WTC11 (cell line): Measurements from ENCODE around the gene YTHDF1. TPM values are rescaled to one million over a fixed set of nuclear protein-coding genes. Genes with fewer than 3 reads are reported as not detected.

ENCODE experiments used
- ATAC-seq: fragments of 200-7000 bp; cut with Tn5 transposase; 2 replicates; pipeline ENCODE4 v1.10.0; 2021; ENCODE audit warnings: mild to moderate bottlenecking, moderate library complexity
- CTCF ChIA-PET: fragments of 300-600 bp; sonication (Branson Sonifier 250); formaldehyde crosslinking; loops from one replicate; lab custom pipeline; 2021; ENCODE audit warnings: antibody characterized with exemption; lab: Charles Lee
- POLR2A ChIA-PET: fragments of 350-600 bp; sonication (Branson Sonifier 250); formaldehyde crosslinking; loops from one replicate; lab custom pipeline; 2021; ENCODE audit warnings: antibody characterized with exemption; lab: Charles Lee
- DNase-seq: peaks from one replicate; pipeline ENCODE4 v3.0.0; 2021; ENCODE audit warnings: low spot score
- H3K27ac Mint-ChIP-seq: 2 replicates; pipeline ENCODE4 v1.8.0; 2021; ENCODE audit warnings: mixed read lengths
- H3K27me3 Mint-ChIP-seq: 2 replicates; pipeline ENCODE4 v1.8.0; 2021; ENCODE audit warnings: low read depth, mild to moderate bottlenecking, moderate library complexity, mixed read lengths
- H3K36me3 Mint-ChIP-seq: 2 replicates; pipeline ENCODE4 v1.8.0; 2021; ENCODE audit warnings: mixed read lengths
- H3K4me1 Mint-ChIP-seq: 2 replicates; pipeline ENCODE4 v1.8.0; 2022; ENCODE audit warnings: mixed read lengths
- H3K4me3 Mint-ChIP-seq: 2 replicates; pipeline ENCODE4 v1.8.0; 2021; ENCODE audit warnings: mild to moderate bottlenecking, moderate library complexity, mixed read lengths
- H3K9me3 Mint-ChIP-seq: 2 replicates; pipeline ENCODE4 v1.8.0; 2021; ENCODE audit warnings: mixed read lengths
- AFF4 ChIP-seq: sonication (generic); formaldehyde crosslinking; IDR thresholded peaks from 2 replicates; pipeline ENCODE4 v1.8.1; 2023; ENCODE audit warnings: mild to moderate bottlenecking, missing genetic modification reagents, borderline replicate concordance
- ATF6 ChIP-seq: sonication (generic); formaldehyde crosslinking; IDR thresholded peaks from 2 replicates; pipeline ENCODE4 v1.8.1; 2023; ENCODE audit warnings: mild to moderate bottlenecking, missing genetic modification reagents
- CREB1 ChIP-seq: sonication (generic); formaldehyde crosslinking; IDR thresholded peaks from 2 replicates; pipeline ENCODE4 v1.8.0; 2023; ENCODE audit warnings: mild to moderate bottlenecking, missing genetic modification reagents
- CTCF ChIP-seq: fragments of 200-600 bp; IDR thresholded peaks from 2 replicates; pipeline ENCODE4 v1.8.0; 2022; ENCODE audit warnings: antibody characterized with exemption
- E2F4 ChIP-seq: sonication (generic); formaldehyde crosslinking; IDR thresholded peaks from 2 replicates; pipeline ENCODE4 v1.8.1; 2022; ENCODE audit warnings: low read depth, mild to moderate bottlenecking, moderate library complexity, missing genetic modification reagents, borderline replicate concordance
- E2F5 ChIP-seq: sonication (generic); formaldehyde crosslinking; IDR thresholded peaks from 2 replicates; pipeline ENCODE4 v1.8.1; 2022; ENCODE audit warnings: mild to moderate bottlenecking, moderate library complexity, missing genetic modification reagents
- ELF4 ChIP-seq: sonication (generic); formaldehyde crosslinking; IDR thresholded peaks from 2 replicates; pipeline ENCODE4 v1.8.1; 2022; ENCODE audit warnings: low read depth, mild to moderate bottlenecking, moderate library complexity, missing genetic modification reagents
- ERG ChIP-seq: fragments of 250-450 bp; sonication (Bioruptor Pico); IDR thresholded peaks from 2 replicates; pipeline ENCODE4 v1.8.0; 2021; ENCODE audit warnings: mild to moderate bottlenecking
- ESRRA ChIP-seq: sonication (generic); formaldehyde crosslinking; IDR thresholded peaks from 2 replicates; pipeline ENCODE4 v1.8.1; 2022; ENCODE audit warnings: mild to moderate bottlenecking, missing genetic modification reagents, borderline replicate concordance
- GABPB1 ChIP-seq: sonication (generic); formaldehyde crosslinking; IDR thresholded peaks from 2 replicates; pipeline ENCODE4 v1.8.1; 2023; ENCODE audit warnings: mild to moderate bottlenecking, missing genetic modification reagents
- MAX ChIP-seq: sonication (generic); formaldehyde crosslinking; IDR thresholded peaks from 2 replicates; pipeline ENCODE4 v1.8.0; 2022; ENCODE audit warnings: mild to moderate bottlenecking, missing genetic modification reagents
- NR3C1 ChIP-seq: sonication (generic); formaldehyde crosslinking; conservative IDR thresholded peaks from 2 replicates; pipeline ENCODE4 v1.8.1; 2023; ENCODE audit warnings: low read depth, mild to moderate bottlenecking, missing genetic modification reagents
- RELA ChIP-seq: sonication (generic); formaldehyde crosslinking; IDR thresholded peaks from 2 replicates; pipeline ENCODE4 v1.8.1; 2022; ENCODE audit warnings: missing genetic modification reagents, mild to moderate bottlenecking, borderline replicate concordance
- SMAD3 ChIP-seq: sonication (generic); formaldehyde crosslinking; IDR thresholded peaks from 2 replicates; pipeline ENCODE4 v1.8.0; 2022; ENCODE audit warnings: missing genetic modification reagents, mild to moderate bottlenecking, borderline replicate concordance
- SP1 ChIP-seq: sonication (generic); formaldehyde crosslinking; conservative IDR thresholded peaks from 2 replicates; pipeline ENCODE4 v1.8.1; 2022; ENCODE audit warnings: missing genetic modification reagents
- ZNF232 ChIP-seq: sonication (generic); formaldehyde crosslinking; IDR thresholded peaks from 2 replicates; pipeline ENCODE4 v1.8.0; 2022; ENCODE audit warnings: mild to moderate bottlenecking, missing genetic modification reagents
- ZNF263 ChIP-seq: sonication (generic); formaldehyde crosslinking; IDR thresholded peaks from 2 replicates; pipeline ENCODE4 v1.8.1; 2022; ENCODE audit warnings: low read depth, mild to moderate bottlenecking, moderate library complexity, missing genetic modification reagents
- ZSCAN18 ChIP-seq: fragments of 250-450 bp; sonication (Bioruptor Pico); IDR thresholded peaks from 2 replicates; pipeline ENCODE4 v2.1.2; 2022; ENCODE audit warnings: mild to moderate bottlenecking, moderate library complexity
- total RNA-seq: library from RNA; stranded (reverse); gene quantifications from 3 replicates; pipeline ENCODE4 v1.2.3, GENCODE V29; 2021

The YTHDF1 gene
- total RNA-seq, 1 experiment from 2014 or later: 61.3 TPM

- Mint-ChIP-seq H3K4me1 (no peaks in the 10 kb centered on the region), H3K4me3 (no peak overlapping the region), H3K27ac (no peak overlapping the region), H3K9me3 (no peaks in the 10 kb centered on the region), H3K36me3 (no peaks in the 10 kb centered on the region), H3K27me3 (no peaks in the 10 kb centered on the region)
- DNase-seq: no peak
- POLR2A ChIA-PET: no interaction called here
- ATAC-seq: no peak
- CTCF ChIA-PET: no interaction called here
- TF ChIP-seq GABPB1 (CRISPR knock-in tag): no peak
- TF ChIP-seq ZSCAN18 (CRISPR knock-in tag): no peak
- TF ChIP-seq ESRRA (CRISPR knock-in tag): no peak
- TF ChIP-seq ERG (CRISPR knock-in tag): no peak
- no peak for TF ChIP-seq ZNF263
- TF ChIP-seq SP1 (CRISPR knock-in tag): no peak
- no peak for TF ChIP-seq CTCF
- TF ChIP-seq SMAD3: no peak
- no peak for TF ChIP-seq RELA (CRISPR knock-in tag)
- no peak for TF ChIP-seq CREB1 (CRISPR knock-in tag)
- TF ChIP-seq NR3C1 (CRISPR knock-in tag): no peak
- TF ChIP-seq ATF6: no peak
- no peak for TF ChIP-seq E2F5
- no peak for TF ChIP-seq ELF4 (CRISPR knock-in tag)
- no peak for TF ChIP-seq E2F4 (CRISPR knock-in tag)
- TF ChIP-seq AFF4 (CRISPR knock-in tag): no peak
- TF ChIP-seq ZNF232 (CRISPR knock-in tag): no peak
- no peak for TF ChIP-seq MAX (CRISPR knock-in tag)
- TF ChIP-seq, all 79 proteins: peak for 0
Observed at GRCh38 chr20:63156221-63156671, 59.7 kb downstream of the YTHDF1 start.
